Endodermal cell (in vitro differentiated cells): Measurements from ENCODE around the gene MDH2. TPM values are rescaled to one million over a fixed set of nuclear protein-coding genes. Genes with fewer than 3 reads are reported as not detected.
A peak's percentile ranks its signal among the peaks of the same experiment; 100 is the strongest.

Experiments used
- DNase-seq: peaks from one replicate; pipeline ENCODE4 v3.0.0-alpha.2; 2017
- H3K27ac ChIP-seq: 2 replicates; pipeline ENCODE4 v1.5.1; 2013; ENCODE audit warnings: mild to moderate bottlenecking, low read depth, low read length, moderate library complexity
- H3K27me3 ChIP-seq: 2 replicates; pipeline ENCODE4 v1.6.1; 2013; ENCODE audit warnings: mild to moderate bottlenecking, low read length, moderate library complexity; ENCODE audit not compliant: insufficient read depth, control insufficient read depth, poor library complexity, severe bottlenecking
- H3K36me3 ChIP-seq: 2 replicates; pipeline ENCODE4 v1.7.0; 2013; ENCODE audit warnings: mild to moderate bottlenecking, low read length, moderate library complexity; ENCODE audit not compliant: control insufficient read depth, insufficient read depth
- H3K4me1 ChIP-seq: one replicate; pipeline ENCODE4 v1.7.0; 2013; ENCODE audit warnings: low read length; ENCODE audit not compliant: control insufficient read depth, insufficient read depth
- H3K4me3 ChIP-seq: 2 replicates; pipeline ENCODE4 v1.5.1; 2013; ENCODE audit warnings: mild to moderate bottlenecking, low read length, moderate library complexity
- H3K9ac ChIP-seq: 2 replicates; pipeline ENCODE4 v1.6.1; 2013; ENCODE audit warnings: mild to moderate bottlenecking, low read length, moderate library complexity; ENCODE audit not compliant: poor library complexity, severe bottlenecking; ENCODE audit errors: extremely low read depth
- H3K9me3 ChIP-seq: 2 replicates; pipeline ENCODE4 v1.6.1; 2013; ENCODE audit warnings: mild to moderate bottlenecking, low read length, moderate library complexity; ENCODE audit not compliant: control insufficient read depth
- H3K27ac Mint-ChIP-seq: 2 replicates; pipeline ENCODE4 v1.8.0; 2020; ENCODE audit warnings: mixed read lengths
- H3K27me3 Mint-ChIP-seq: 2 replicates; pipeline ENCODE4 v1.8.0; 2021; ENCODE audit warnings: mild to moderate bottlenecking, mixed read lengths; ENCODE audit not compliant: insufficient read depth
- H3K36me3 Mint-ChIP-seq: 2 replicates; pipeline ENCODE4 v1.8.0; 2020; ENCODE audit warnings: low read depth, mixed read lengths
- H3K4me1 Mint-ChIP-seq: 2 replicates; pipeline ENCODE4 v1.8.0; 2020; ENCODE audit warnings: mixed read lengths
- H3K4me3 Mint-ChIP-seq: 2 replicates; pipeline ENCODE4 v1.8.0; 2020; ENCODE audit warnings: mild to moderate bottlenecking, moderate library complexity, mixed read lengths
- H3K9me3 Mint-ChIP-seq: 2 replicates; pipeline ENCODE4 v1.8.0; 2020; ENCODE audit warnings: mild to moderate bottlenecking, mixed read lengths
- WGBS, 2 experiments: methylation state at CpG; one replicate each; pipeline versions ENCODE4 v1.1.5 to v1.1.7; 2013; ENCODE audit warnings: missing lambda C conversion rate in 2 of 2, mixed read lengths in 1 of 2; ENCODE audit not compliant: insufficient coverage in 1 of 2, insufficient read length in 1 of 2; 5-methylcytosine and 5-hydroxymethylcytosine counted together
- total RNA-seq, 2 donors: library from RNA; stranded (reverse); fragmentation: NEBNext Ultra II Directional in 1 of 2; extraction: Animal tissue kit (Norgen Biotek cat#: 25700) in 1 of 2; gene quantifications; 2 replicates in 1 of 2; 3 replicates in 1 of 2; pipeline ENCODE4 v1.2.1, GENCODE V29; 2021
- TF ChIP-seq, protein P1 (sequence below): fragments of 200-600 bp; sonication (generic); conservative IDR thresholded peaks from 2 replicates; pipeline ENCODE4 v1.5.0; 2021; ENCODE audit warnings: antibody characterized with exemption, mild to moderate bottlenecking

MDH2 gene
- total RNA-seq, 2 donors from 2014 or later = 211 to 253 TPM

- H3K4me1 ChIP-seq = no peaks in the 10 kb centered on the region
- Mint-ChIP-seq H3K4me3 (no peak overlapping the region), H3K9me3 (peaks cover 2% of the 10 kb centered on the region), H3K27me3 (no peaks in the 10 kb centered on the region), H3K4me1 (no peaks in the 10 kb centered on the region), H3K27ac (no peak overlapping the region), H3K36me3 (peaks cover 3% of the 10 kb centered on the region)
- DNase-seq = peak; percentile 89
- no peak overlapping the region for H3K27ac ChIP-seq
- H3K9ac ChIP-seq = no peak overlapping the region
- no peaks in the 10 kb centered on the region for H3K9me3 ChIP-seq
- TF ChIP-seq, protein P1, sequence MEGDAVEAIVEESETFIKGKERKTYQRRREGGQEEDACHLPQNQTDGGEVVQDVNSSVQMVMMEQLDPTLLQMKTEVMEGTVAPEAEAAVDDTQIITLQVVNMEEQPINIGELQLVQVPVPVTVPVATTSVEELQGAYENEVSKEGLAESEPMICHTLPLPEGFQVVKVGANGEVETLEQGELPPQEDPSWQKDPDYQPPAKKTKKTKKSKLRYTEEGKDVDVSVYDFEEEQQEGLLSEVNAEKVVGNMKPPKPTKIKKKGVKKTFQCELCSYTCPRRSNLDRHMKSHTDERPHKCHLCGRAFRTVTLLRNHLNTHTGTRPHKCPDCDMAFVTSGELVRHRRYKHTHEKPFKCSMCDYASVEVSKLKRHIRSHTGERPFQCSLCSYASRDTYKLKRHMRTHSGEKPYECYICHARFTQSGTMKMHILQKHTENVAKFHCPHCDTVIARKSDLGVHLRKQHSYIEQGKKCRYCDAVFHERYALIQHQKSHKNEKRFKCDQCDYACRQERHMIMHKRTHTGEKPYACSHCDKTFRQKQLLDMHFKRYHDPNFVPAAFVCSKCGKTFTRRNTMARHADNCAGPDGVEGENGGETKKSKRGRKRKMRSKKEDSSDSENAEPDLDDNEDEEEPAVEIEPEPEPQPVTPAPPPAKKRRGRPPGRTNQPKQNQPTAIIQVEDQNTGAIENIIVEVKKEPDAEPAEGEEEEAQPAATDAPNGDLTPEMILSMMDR = peak; percentile 66
- WGBS, 2 experiments = 87 to 90% methylated on average over 34 to 45 of the region's 45 CpGs
- H3K4me3 ChIP-seq = no peak overlapping the region
- no peaks in the 10 kb centered on the region for H3K27me3 ChIP-seq
- H3K36me3 ChIP-seq = no peaks in the 10 kb centered on the region
These were observed 25.6 kb downstream of the MDH2 start for GRCh38 chr7:76073335-76073990.

- Mint-ChIP-seq H3K27me3 (no peaks in the 10 kb centered on the region), H3K9me3 (peaks cover 2% of the 10 kb centered on the region), H3K4me1 (no peaks in the 10 kb centered on the region), H3K27ac (no peak overlapping the region), H3K36me3 (peaks cover 3% of the 10 kb centered on the region), H3K4me3 (no peak overlapping the region)
- TF ChIP-seq, protein P1 = no peak
- Histone ChIP-seq H3K4me3 (no peak overlapping the region), H3K36me3 (no peaks in the 10 kb centered on the region), H3K27me3 (no peaks in the 10 kb centered on the region), H3K9ac (no peak overlapping the region), H3K9me3 (no peaks in the 10 kb centered on the region), H3K4me1 (no peaks in the 10 kb centered on the region), H3K27ac (no peak overlapping the region)
- WGBS, 2 experiments = 96 to 99% methylated on average over 22 to 35 of the region's 35 CpGs
- no peak for DNase-seq
These were observed 26.5 kb downstream of the MDH2 start for GRCh38 chr7:76074306-76074971.

DNA sequence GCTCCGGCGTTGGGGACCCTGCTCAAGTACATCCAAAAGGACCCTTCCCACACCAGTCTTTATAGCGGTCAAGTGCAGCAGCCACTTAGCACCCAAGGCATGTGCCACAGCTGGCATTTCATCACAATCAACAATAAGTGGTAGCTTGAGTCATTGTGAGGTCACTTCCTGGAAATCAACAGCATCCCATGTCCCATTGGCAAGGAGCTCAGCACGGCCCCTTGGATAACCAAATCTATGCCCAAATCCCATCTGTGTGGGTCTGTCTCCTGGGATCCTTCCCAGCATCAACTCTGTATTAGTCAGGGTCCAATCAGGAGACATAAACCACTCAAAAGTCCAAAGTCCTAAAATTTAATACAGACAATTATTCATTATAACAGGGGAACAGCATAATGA lies 27.1 kb downstream of the MDH2 start:
- TF ChIP-seq, protein P1 = no peak
- Mint-ChIP-seq H3K4me1 (no peaks in the 10 kb centered on the region), H3K27me3 (no peaks in the 10 kb centered on the region), H3K9me3 (peaks cover 2% of the 10 kb centered on the region), H3K36me3 (peaks cover 3% of the 10 kb centered on the region), H3K27ac (no peak overlapping the region), H3K4me3 (no peak overlapping the region)
- H3K4me3 ChIP-seq = no peak overlapping the region
- 93% methylated on average over 4 of the region's 4 CpGs for WGBS, 2 experiments
- H3K4me1 ChIP-seq = no peaks in the 10 kb centered on the region
- DNase-seq = no peak
- no peaks in the 10 kb centered on the region for H3K9me3 ChIP-seq
- no peak overlapping the region for H3K9ac ChIP-seq
- H3K27me3 ChIP-seq = no peaks in the 10 kb centered on the region
- no peaks in the 10 kb centered on the region for H3K36me3 ChIP-seq
- no peak overlapping the region for H3K27ac ChIP-seq
